AG04450 (cell line): ENCODE measurements around the gene ARCN1. TPM values are rescaled to one million over a fixed set of nuclear protein-coding genes. Genes with fewer than 3 reads are reported as not detected.

ENCODE experiments used
- CTCF ChIA-PET: fragments of 300-600, 350-600 bp; formaldehyde crosslinking; extraction: SDS; loops from one replicate; lab custom pipeline; 2022; ENCODE audit warnings: antibody characterized with exemption, inconsistent platforms; lab: Charles Lee
- POLR2A ChIA-PET: fragments of 350-600 bp; formaldehyde crosslinking; extraction: SDS; loops from one replicate; lab custom pipeline; 2021; ENCODE audit warnings: antibody characterized with exemption, inconsistent platforms; lab: Yijun Ruan, JAX
- DNase-seq: peaks from one replicate; pipeline ENCODE4 v3.0.0-alpha.2; 2011; ENCODE audit warnings: low read depth, low spot score
- H3K27ac ChIP-seq: one replicate; pipeline ENCODE4 v1.5.1; 2012; ENCODE audit warnings: low read depth, low read length, control low read depth
- H3K27me3 ChIP-seq: one replicate; pipeline ENCODE4 v1.6.0; 2012; ENCODE audit warnings: low read length; ENCODE audit not compliant: control insufficient read depth, insufficient read depth
- H3K4me3 ChIP-seq: 2 replicates; pipeline ENCODE4 v1.5.1; 2011; ENCODE audit warnings: mild to moderate bottlenecking, low read depth, low read length, control low read depth
- H3K9me3 ChIP-seq: 2 replicates; pipeline ENCODE4 v1.5.1; 2012; ENCODE audit warnings: low read length; ENCODE audit not compliant: control insufficient read depth, insufficient read depth
- polyA plus RNA-seq: library from polyadenylated mRNA; depleted of rRNA; stranded (reverse); fragments of >200 nt; gene quantifications from 2 replicates; pipeline ENCODE4 v1.2.3, GENCODE V29; 2011
- TF ChIP-seq, protein P1 (sequence below): IDR thresholded peaks from 2 replicates; pipeline ENCODE4 v1.5.1; 2011; ENCODE audit warnings: low read depth, low read length, control low read depth, inconsistent platforms

Gene ARCN1
- polyA plus RNA-seq, 1 experiment, result 387 TPM

DNA sequence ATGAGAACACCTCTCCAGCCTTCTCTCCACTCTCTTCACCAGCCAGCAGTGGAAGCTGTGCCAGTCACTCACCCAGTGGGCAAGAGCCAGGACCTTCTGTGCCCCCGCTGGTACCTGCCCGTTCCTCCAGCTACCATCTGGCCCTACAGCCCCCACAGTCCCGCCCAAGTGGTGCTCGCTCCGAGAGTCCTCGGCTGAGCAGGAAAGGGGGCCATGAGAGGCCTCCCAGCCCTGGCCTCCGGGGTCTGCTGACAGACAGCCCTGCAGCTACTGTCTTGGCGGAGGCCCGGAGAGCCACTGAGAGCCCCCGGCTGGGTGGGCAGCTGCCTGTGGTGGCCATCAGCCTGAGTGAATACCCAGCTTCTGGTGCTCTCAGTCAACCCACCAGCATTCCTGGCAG is 55.4 kb downstream of the ARCN1 start:
- Histone ChIP-seq H3K9me3 (no peaks in the 10 kb centered on the region; the same call in 1 of the 2 replicates), H3K27ac (no peak overlapping the region), H3K4me3 (no peak overlapping the region), H3K27me3 (no peaks in the 10 kb centered on the region)
- TF ChIP-seq, protein P1, sequence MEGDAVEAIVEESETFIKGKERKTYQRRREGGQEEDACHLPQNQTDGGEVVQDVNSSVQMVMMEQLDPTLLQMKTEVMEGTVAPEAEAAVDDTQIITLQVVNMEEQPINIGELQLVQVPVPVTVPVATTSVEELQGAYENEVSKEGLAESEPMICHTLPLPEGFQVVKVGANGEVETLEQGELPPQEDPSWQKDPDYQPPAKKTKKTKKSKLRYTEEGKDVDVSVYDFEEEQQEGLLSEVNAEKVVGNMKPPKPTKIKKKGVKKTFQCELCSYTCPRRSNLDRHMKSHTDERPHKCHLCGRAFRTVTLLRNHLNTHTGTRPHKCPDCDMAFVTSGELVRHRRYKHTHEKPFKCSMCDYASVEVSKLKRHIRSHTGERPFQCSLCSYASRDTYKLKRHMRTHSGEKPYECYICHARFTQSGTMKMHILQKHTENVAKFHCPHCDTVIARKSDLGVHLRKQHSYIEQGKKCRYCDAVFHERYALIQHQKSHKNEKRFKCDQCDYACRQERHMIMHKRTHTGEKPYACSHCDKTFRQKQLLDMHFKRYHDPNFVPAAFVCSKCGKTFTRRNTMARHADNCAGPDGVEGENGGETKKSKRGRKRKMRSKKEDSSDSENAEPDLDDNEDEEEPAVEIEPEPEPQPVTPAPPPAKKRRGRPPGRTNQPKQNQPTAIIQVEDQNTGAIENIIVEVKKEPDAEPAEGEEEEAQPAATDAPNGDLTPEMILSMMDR, result no peak
- ChIA-PET POLR2A (no interaction called here), CTCF (no interaction called here)
- no peak for DNase-seq

DNA sequence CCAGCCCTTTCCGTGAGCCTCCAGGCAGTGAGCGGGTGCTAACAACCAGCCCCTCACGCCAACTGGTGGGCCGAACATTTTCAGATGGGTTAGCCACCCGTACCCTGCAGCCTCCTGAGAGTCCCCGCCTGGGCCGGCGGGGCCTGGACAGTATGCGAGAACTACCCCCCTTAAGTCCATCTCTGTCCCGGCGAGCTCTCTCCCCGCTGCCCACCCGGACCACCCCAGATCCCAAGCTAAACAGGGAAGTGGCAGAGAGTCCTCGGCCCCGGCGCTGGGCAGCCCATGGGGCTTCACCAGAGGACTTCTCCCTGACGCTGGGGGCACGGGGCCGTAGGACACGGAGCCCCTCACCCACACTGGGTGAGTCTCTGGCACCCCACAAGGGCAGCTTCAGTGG is 55.8 kb downstream of the ARCN1 start:
- no peak overlapping the region for H3K4me3 ChIP-seq
- H3K27ac ChIP-seq, result no peak overlapping the region
- TF ChIP-seq, protein P1, result no peak
- ChIA-PET CTCF (no interaction called here), POLR2A (no interaction called here)
- DNase-seq, result no peak
- H3K27me3 ChIP-seq, result no peaks in the 10 kb centered on the region
- H3K9me3 ChIP-seq, result no peaks in the 10 kb centered on the region; the same call in 1 of the 2 replicates

DNA sequence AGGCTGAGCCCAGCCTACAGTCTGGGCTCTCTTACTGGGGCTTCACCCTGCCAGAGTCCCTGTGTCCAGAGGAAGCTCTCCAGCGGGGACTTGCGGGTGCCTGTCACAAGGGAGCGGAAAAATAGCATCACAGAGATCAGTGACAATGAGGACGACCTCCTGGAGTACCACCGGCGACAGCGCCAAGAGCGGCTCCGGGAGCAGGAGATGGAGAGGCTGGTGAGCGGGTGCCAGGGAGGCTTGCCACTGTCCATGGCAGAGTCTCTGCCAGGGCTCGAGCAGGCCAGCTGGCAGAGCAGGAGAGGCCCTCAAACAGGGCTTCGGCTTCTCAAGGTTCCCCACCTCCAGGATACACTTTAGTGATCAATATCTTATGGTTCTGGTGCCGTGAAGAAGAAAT is 56.2 kb downstream of the ARCN1 start:
- H3K4me3 ChIP-seq, result no peak overlapping the region
- TF ChIP-seq, protein P1, result no peak
- DNase-seq, result no peak
- ChIA-PET CTCF (no interaction called here), POLR2A (interaction anchor here (0.8 kb wide), 1 partner anchor 26 kb away, joined by 3 read pairs; no protein-coding TSS in a partner anchor)
- H3K27me3 ChIP-seq, result no peaks in the 10 kb centered on the region
- no peak overlapping the region for H3K27ac ChIP-seq
- no peaks in the 10 kb centered on the region; the same call in 1 of the 2 replicates for H3K9me3 ChIP-seq

DNA sequence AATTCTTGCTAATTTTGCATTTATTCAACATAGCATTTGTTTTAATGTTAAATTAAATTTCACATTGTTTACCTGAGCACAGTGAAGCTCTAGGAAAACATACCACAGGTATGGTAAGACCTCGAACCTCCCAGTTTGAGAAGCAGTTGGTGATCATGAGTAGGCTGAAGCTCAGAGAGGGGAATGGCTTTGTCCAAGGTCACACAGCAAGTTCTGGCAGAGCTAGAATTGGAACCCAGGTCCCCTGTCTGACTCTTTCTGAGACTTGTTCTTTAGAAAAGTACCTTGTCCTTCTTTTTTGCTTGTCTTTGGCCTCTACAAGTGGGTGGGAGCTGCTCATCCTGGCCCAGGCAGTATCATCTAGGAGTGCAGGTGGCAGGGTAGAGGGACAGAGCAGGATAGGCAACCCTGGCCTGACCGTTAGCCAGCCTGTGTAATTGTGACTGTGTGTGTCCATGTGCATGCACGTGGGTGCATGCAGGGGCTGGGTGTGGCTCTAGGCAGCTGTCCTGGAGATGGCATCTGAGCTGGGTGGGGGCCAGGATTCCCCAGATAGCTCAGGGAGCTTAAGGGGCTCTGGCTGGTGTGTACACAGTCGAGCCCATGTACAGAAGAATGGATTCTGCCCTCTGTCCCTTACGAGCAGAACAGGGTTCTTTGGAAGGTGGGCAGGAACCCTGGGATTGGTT is 56.8 kb downstream of the ARCN1 start:
- Histone ChIP-seq H3K27me3 (no peaks in the 10 kb centered on the region), H3K4me3 (no peak overlapping the region), H3K9me3 (no peaks in the 10 kb centered on the region; the same call in 1 of the 2 replicates), H3K27ac (no peak overlapping the region)
- no peak for DNase-seq
- CTCF ChIA-PET, result no interaction called here
- POLR2A ChIA-PET, result interaction anchor here (0.5 to 0.8 kb wide), 2 partner anchors 11 to 25 kb away, joined by 3 read pairs; no protein-coding TSS in a partner anchor
- TF ChIP-seq, protein P1, result no peak
